ENCODE results near the gene DPF3. TPM values are rescaled to one million over a fixed set of nuclear protein-coding genes. Genes with fewer than 3 reads are reported as not detected.

The DPF3 gene
- total and polyA plus RNA-seq, 2 of the 13 experiments (the other 11 are each of a cell fraction or from before 2014, with no cell fraction given), result 0.09 to 0.60 TPM

DNA sequence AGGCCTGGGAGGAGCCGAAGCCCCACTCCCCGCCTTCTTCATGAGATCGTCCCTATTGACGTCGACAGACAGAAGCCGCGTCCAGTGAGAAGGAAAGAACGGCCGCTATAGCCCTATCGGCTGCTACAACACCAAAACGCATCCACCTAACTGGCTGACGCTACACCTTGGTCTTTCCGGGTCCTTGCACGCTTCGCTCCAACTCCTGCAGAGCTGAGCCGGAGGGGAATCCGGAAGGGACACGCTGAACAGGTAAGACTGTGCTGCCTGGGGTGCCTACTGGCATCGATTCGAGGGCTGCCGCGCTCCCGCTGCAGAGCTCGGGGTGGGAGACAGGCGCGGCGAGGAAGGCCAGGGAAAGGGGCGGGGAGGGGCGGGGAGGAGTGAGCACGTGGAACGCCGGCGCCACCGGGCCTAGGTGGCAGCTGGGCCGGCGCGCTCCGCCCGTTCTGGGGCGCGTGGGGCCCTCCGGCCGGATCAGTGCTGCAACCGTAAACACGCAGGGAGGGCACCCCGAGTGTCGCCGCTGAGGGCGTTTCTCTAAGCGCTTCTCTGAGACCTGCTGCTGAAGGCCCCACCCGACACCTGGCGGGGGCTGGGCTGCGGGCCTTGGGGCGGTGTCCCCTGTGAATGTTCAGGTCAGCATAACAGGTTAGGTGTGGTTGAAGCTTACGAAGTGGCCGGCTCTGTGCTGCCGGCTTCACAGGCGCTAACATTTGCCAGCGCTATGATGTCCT lies 32.6 kb upstream of the DPF3 start, which contains the start of gene DCAF4 (continued):
- TF ChIP-seq, protein P1, sequence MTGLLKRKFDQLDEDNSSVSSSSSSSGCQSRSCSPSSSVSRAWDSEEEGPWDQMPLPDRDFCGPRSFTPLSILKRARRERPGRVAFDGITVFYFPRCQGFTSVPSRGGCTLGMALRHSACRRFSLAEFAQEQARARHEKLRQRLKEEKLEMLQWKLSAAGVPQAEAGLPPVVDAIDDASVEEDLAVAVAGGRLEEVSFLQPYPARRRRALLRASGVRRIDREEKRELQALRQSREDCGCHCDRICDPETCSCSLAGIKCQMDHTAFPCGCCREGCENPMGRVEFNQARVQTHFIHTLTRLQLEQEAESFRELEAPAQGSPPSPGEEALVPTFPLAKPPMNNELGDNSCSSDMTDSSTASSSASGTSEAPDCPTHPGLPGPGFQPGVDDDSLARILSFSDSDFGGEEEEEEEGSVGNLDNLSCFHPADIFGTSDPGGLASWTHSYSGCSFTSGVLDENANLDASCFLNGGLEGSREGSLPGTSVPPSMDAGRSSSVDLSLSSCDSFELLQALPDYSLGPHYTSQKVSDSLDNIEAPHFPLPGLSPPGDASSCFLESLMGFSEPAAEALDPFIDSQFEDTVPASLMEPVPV (CRISPR knock-in tag; IDR thresholded peaks at IDR 0.05), result no peak
- TF ChIP-seq PTBP1 (IDR thresholded peaks at IDR 0.05; ENCODE audit: low read depth, low read length, poor library complexity, severe bottlenecking) (no peak), FOXO1 (CRISPR knock-in tag; IDR thresholded peaks at IDR 0.05) (0 out of 2 replicates have a peak, but pooled peaks have one; percentile 23), ZNF501 (CRISPR knock-in tag; IDR thresholded peaks at IDR 0.05) (peak; percentile 63), TBX2 (CRISPR knock-in tag; IDR thresholded peaks at IDR 0.05; ENCODE audit: borderline replicate concordance) (no peak), ZNF550 (CRISPR knock-in tag; IDR thresholded peaks at IDR 0.05; ENCODE audit: borderline replicate concordance) (0 out of 2 replicates have a peak, but pooled peaks have one; percentile 41), ADNP (CRISPR knock-in tag; IDR thresholded peaks at IDR 0.05) (no peak), ZNF12 (CRISPR knock-in tag; IDR thresholded peaks at IDR 0.05) (no peak)
- TF ChIP-seq, protein P2, sequence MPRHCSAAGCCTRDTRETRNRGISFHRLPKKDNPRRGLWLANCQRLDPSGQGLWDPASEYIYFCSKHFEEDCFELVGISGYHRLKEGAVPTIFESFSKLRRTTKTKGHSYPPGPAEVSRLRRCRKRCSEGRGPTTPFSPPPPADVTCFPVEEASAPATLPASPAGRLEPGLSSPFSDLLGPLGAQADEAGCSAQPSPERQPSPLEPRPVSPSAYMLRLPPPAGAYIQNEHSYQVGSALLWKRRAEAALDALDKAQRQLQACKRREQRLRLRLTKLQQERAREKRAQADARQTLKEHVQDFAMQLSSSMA (CRISPR knock-in tag; IDR thresholded peaks at IDR 0.05), result no peak
- TF ChIP-seq, protein P3, sequence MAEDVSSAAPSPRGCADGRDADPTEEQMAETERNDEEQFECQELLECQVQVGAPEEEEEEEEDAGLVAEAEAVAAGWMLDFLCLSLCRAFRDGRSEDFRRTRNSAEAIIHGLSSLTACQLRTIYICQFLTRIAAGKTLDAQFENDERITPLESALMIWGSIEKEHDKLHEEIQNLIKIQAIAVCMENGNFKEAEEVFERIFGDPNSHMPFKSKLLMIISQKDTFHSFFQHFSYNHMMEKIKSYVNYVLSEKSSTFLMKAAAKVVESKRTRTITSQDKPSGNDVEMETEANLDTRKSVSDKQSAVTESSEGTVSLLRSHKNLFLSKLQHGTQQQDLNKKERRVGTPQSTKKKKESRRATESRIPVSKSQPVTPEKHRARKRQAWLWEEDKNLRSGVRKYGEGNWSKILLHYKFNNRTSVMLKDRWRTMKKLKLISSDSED (CRISPR knock-in tag; IDR thresholded peaks at IDR 0.05), result no peak
- TF ChIP-seq, protein P4, sequence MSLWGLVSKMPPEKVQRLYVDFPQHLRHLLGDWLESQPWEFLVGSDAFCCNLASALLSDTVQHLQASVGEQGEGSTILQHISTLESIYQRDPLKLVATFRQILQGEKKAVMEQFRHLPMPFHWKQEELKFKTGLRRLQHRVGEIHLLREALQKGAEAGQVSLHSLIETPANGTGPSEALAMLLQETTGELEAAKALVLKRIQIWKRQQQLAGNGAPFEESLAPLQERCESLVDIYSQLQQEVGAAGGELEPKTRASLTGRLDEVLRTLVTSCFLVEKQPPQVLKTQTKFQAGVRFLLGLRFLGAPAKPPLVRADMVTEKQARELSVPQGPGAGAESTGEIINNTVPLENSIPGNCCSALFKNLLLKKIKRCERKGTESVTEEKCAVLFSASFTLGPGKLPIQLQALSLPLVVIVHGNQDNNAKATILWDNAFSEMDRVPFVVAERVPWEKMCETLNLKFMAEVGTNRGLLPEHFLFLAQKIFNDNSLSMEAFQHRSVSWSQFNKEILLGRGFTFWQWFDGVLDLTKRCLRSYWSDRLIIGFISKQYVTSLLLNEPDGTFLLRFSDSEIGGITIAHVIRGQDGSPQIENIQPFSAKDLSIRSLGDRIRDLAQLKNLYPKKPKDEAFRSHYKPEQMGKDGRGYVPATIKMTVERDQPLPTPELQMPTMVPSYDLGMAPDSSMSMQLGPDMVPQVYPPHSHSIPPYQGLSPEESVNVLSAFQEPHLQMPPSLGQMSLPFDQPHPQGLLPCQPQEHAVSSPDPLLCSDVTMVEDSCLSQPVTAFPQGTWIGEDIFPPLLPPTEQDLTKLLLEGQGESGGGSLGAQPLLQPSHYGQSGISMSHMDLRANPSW (CRISPR knock-in tag; IDR thresholded peaks at IDR 0.05; ENCODE audit: borderline replicate concordance), result no peak
- TF ChIP-seq, protein P5, sequence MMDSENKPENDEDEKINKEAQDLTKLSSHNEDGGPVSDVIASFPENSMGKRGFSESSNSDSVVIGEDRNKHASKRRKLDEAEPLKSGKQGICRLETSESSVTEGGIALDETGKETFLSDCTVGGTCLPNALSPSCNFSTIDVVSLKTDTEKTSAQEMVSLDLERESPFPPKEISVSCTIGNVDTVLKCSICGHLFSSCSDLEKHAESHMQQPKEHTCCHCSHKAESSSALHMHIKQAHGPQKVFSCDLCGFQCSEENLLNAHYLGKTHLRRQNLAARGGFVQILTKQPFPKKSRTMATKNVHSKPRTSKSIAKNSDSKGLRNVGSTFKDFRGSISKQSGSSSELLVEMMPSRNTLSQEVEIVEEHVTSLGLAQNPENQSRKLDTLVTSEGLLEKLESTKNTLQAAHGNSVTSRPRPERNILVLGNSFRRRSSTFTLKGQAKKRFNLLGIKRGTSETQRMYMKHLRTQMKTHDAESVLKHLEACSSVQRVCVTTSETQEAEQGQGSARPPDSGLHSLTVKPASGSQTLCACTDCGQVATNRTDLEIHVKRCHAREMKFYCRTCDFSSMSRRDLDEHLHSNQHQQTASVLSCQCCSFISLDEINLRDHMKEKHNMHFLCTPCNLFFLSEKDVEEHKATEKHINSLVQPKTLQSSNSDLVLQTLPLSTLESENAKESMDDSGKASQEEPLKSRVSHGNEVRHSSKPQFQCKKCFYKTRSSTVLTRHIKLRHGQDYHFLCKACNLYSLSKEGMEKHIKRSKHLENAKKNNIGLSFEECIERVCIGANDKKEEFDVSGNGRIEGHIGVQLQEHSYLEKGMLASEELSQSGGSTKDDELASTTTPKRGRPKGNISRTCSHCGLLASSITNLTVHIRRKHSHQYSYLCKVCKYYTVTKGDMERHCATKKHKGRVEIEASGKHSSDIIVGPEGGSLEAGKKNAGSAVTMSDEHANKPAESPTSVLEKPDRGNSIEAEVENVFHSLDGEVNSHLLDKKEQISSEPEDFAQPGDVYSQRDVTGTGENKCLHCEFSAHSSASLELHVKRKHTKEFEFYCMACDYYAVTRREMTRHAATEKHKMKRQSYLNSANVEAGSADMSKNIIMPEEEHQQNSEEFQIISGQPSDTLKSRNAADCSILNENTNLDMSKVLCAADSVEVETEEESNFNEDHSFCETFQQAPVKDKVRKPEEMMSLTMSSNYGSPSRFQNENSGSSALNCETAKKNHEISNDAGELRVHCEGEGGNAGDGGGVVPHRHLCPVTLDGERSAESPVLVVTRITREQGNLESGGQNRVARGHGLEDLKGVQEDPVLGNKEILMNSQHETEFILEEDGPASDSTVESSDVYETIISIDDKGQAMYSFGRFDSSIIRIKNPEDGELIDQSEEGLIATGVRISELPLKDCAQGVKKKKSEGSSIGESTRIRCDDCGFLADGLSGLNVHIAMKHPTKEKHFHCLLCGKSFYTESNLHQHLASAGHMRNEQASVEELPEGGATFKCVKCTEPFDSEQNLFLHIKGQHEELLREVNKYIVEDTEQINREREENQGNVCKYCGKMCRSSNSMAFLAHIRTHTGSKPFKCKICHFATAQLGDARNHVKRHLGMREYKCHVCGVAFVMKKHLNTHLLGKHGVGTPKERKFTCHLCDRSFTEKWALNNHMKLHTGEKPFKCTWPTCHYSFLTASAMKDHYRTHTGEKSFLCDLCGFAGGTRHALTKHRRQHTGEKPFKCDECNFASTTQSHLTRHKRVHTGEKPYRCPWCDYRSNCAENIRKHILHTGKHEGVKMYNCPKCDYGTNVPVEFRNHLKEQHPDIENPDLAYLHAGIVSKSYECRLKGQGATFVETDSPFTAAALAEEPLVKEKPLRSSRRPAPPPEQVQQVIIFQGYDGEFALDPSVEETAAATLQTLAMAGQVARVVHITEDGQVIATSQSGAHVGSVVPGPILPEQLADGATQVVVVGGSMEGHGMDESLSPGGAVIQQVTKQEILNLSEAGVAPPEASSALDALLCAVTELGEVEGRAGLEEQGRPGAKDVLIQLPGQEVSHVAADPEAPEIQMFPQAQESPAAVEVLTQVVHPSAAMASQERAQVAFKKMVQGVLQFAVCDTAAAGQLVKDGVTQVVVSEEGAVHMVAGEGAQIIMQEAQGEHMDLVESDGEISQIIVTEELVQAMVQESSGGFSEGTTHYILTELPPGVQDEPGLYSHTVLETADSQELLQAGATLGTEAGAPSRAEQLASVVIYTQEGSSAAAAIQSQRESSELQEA (CRISPR knock-in tag; IDR thresholded peaks at IDR 0.05; ENCODE audit: not compliant biosample characterization), result peak; percentile 61
